ENCODE results near the gene KDM4D.

DNA sequence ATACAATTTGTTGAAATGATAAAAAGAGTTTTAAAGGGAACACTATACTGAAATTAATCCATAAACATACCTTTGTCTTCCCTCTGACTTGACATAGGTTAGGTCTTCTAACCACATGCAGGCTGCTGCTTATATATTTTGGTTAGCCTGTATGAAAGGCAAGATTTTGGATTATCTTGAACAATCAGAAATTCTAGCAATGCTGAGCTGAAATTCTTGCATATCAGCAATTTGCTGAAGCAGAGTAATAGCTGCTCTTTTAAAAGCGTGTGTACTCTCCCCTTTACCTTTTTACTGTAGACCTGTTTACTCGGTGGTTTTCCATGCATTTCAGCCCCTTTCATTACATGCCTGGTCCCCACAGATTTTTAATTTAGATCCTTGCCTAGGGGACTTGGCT, 34.2 kb upstream of the KDM4D start:
- TF ChIP-seq EZH2 (IDR thresholded peaks at IDR 0.05; ENCODE audit: low read length, unreplicated experiment): no peak
- TF ChIP-seq, protein P1, sequence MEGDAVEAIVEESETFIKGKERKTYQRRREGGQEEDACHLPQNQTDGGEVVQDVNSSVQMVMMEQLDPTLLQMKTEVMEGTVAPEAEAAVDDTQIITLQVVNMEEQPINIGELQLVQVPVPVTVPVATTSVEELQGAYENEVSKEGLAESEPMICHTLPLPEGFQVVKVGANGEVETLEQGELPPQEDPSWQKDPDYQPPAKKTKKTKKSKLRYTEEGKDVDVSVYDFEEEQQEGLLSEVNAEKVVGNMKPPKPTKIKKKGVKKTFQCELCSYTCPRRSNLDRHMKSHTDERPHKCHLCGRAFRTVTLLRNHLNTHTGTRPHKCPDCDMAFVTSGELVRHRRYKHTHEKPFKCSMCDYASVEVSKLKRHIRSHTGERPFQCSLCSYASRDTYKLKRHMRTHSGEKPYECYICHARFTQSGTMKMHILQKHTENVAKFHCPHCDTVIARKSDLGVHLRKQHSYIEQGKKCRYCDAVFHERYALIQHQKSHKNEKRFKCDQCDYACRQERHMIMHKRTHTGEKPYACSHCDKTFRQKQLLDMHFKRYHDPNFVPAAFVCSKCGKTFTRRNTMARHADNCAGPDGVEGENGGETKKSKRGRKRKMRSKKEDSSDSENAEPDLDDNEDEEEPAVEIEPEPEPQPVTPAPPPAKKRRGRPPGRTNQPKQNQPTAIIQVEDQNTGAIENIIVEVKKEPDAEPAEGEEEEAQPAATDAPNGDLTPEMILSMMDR (conservative IDR thresholded peaks at IDR 0.05; ENCODE audit: low read depth, low read length): no peak

Data from PC-3 (cell line).